ENCODE data around the gene NCKAP5. TPM values are rescaled to one million over a fixed set of nuclear protein-coding genes. Genes with fewer than 3 reads are reported as not detected.
A peak's percentile ranks its signal among the peaks of the same experiment; 100 is the strongest.

Gene NCKAP5
- total RNA-seq, 1 donor from 2014 or later = 0.87 TPM

- no peak for TF ChIP-seq CTCF (IDR thresholded peaks at IDR 0.05)
- Mint-ChIP-seq H3K4me1 (ENCODE audit: low read depth) (peaks cover 5% of the 10 kb centered on the region), H3K36me3 (ENCODE audit: low read depth) (peaks cover 2% of the 10 kb centered on the region), H3K27me3 (ENCODE audit: low read depth) (peaks cover 3% of the 10 kb centered on the region), H3K4me3 (ENCODE audit: unreplicated experiment) (no peak overlapping the region), H3K27ac (ENCODE audit: unreplicated experiment) (no peak overlapping the region), H3K9me3 (ENCODE audit: low read depth) (no peaks in the 10 kb centered on the region)
- DNase-seq (ENCODE audit: low spot score) = no peak
Observed at GRCh38 chr2:133599811-133600210, 31.5 kb upstream of the NCKAP5 start.

- Mint-ChIP-seq H3K9me3 (ENCODE audit: low read depth) (no peaks in the 10 kb centered on the region), H3K4me3 (ENCODE audit: unreplicated experiment) (no peak overlapping the region), H3K27me3 (ENCODE audit: low read depth) (peaks cover 3% of the 10 kb centered on the region), H3K27ac (ENCODE audit: unreplicated experiment) (no peak overlapping the region), H3K4me1 (ENCODE audit: low read depth) (peaks cover 5% of the 10 kb centered on the region), H3K36me3 (ENCODE audit: low read depth) (peaks cover 2% of the 10 kb centered on the region)
- DNase-seq (ENCODE audit: low spot score) = no peak
- TF ChIP-seq CTCF (IDR thresholded peaks at IDR 0.05) = no peak
Observed at GRCh38 chr2:133599211-133599803, 31.0 kb upstream of the NCKAP5 start.

GRCh38 chr2:133598769-133599168 lies 30.5 kb upstream of the NCKAP5 start:
- no peak for TF ChIP-seq CTCF (IDR thresholded peaks at IDR 0.05)
- Mint-ChIP-seq H3K27ac (ENCODE audit: unreplicated experiment) (no peak overlapping the region), H3K27me3 (ENCODE audit: low read depth) (peaks cover 7% of the 10 kb centered on the region)

GRCh38 chr2:133596701-133597393 lies 28.6 kb upstream of the NCKAP5 start:
- Mint-ChIP-seq H3K4me1 (ENCODE audit: low read depth) (no peaks in the 10 kb centered on the region), H3K27ac (ENCODE audit: unreplicated experiment) (no peak overlapping the region)
- no peak for DNase-seq (ENCODE audit: low spot score)

More at GRCh38 chr2:133598769-133599168, 30.5 kb upstream of the NCKAP5 start:
- peaks cover 5% of the 10 kb centered on the region for H3K4me1 Mint-ChIP-seq (ENCODE audit: low read depth)
- H3K9me3 Mint-ChIP-seq (ENCODE audit: low read depth) = no peaks in the 10 kb centered on the region
- DNase-seq (ENCODE audit: low spot score) = no peak
- H3K36me3 Mint-ChIP-seq (ENCODE audit: low read depth) = peaks cover 2% of the 10 kb centered on the region
- H3K4me3 Mint-ChIP-seq (ENCODE audit: unreplicated experiment) = no peak overlapping the region

GRCh38 chr2:133591164-133591563 lies 22.9 kb upstream of the NCKAP5 start:
- Mint-ChIP-seq H3K27ac (ENCODE audit: unreplicated experiment) (no peak overlapping the region), H3K36me3 (ENCODE audit: low read depth) (no peaks in the 10 kb centered on the region), H3K4me3 (ENCODE audit: unreplicated experiment) (no peak overlapping the region), H3K9me3 (ENCODE audit: low read depth) (no peaks in the 10 kb centered on the region), H3K4me1 (ENCODE audit: low read depth) (peaks cover 5% of the 10 kb centered on the region), H3K27me3 (ENCODE audit: low read depth) (peaks cover 5% of the 10 kb centered on the region)
- peak; percentile 11 for TF ChIP-seq CTCF (IDR thresholded peaks at IDR 0.05)
- DNase-seq (ENCODE audit: low spot score) = no peak

More at GRCh38 chr2:133596701-133597393, 28.6 kb upstream of the NCKAP5 start:
- no peak for TF ChIP-seq CTCF (IDR thresholded peaks at IDR 0.05)
- H3K36me3 Mint-ChIP-seq (ENCODE audit: low read depth) = peaks cover 2% of the 10 kb centered on the region
- no peaks in the 10 kb centered on the region for H3K9me3 Mint-ChIP-seq (ENCODE audit: low read depth)
- H3K27me3 Mint-ChIP-seq (ENCODE audit: low read depth) = peaks cover 7% of the 10 kb centered on the region
- H3K4me3 Mint-ChIP-seq (ENCODE audit: unreplicated experiment) = no peak overlapping the region

Measured in chondrocyte (in vitro differentiated cells).